Activated CD8-positive, alpha-beta memory T cell treated with anti-CD3 and anti-CD28 coated beads for 4 hours (primary cell): ENCODE measurements around the gene TMEM86A.

Experiments
- DNase-seq, 2 donors: peaks; one replicate each; pipeline ENCODE4 v3.0.0-alpha.2; 2020; ENCODE audit warnings: low read depth in 2 of 2

Gene TMEM86A

GRCh38 chr11:18700375-18700774 is 1.8 kb downstream of the TMEM86A start:
- DNase-seq, result no peak

GRCh38 chr11:18700872-18701271 is 2.3 kb downstream of the TMEM86A start:
- no peak for DNase-seq

- DNase-seq, result no peak
Observed at GRCh38 chr11:18701614-18702216, 3.1 kb downstream of the TMEM86A start.

GRCh38 chr11:18703001-18703763 is 4.6 kb downstream of the TMEM86A start:
- DNase-seq, result no peak

GRCh38 chr11:18704045-18704645 is 5.6 kb downstream of the TMEM86A start:
- no peak for DNase-seq

GRCh38 chr11:18704698-18705097 is 6.1 kb downstream of the TMEM86A start:
- no peak for DNase-seq

- no peak for DNase-seq
Observed at GRCh38 chr11:18705651-18706281, 7.2 kb downstream of the TMEM86A start.

- peak in 1 of 2 donors; percentile 13 for DNase-seq
Observed at GRCh38 chr11:18706330-18707243, 8.0 kb downstream of the TMEM86A start.

- DNase-seq, result no peak
Observed at GRCh38 chr11:18707811-18708340, 9.3 kb downstream of the TMEM86A start.

- DNase-seq, result no peak
Observed at GRCh38 chr11:18709414-18709813, 10.8 kb downstream of the TMEM86A start.

- no peak for DNase-seq
Observed at GRCh38 chr11:18710545-18710944, 12.0 kb downstream of the TMEM86A start.

- no peak for DNase-seq
Observed at GRCh38 chr11:18713646-18714442, 15.3 kb downstream of the TMEM86A start.

GRCh38 chr11:18714443-18714780 is 15.8 kb downstream of the TMEM86A start:
- no peak for DNase-seq

GRCh38 chr11:18715476-18715875 is 16.9 kb downstream of the TMEM86A start:
- DNase-seq, result no peak

- no peak for DNase-seq
Observed at GRCh38 chr11:18720091-18720807, 21.7 kb downstream of the TMEM86A start.

- DNase-seq, result peak; percentile 67 to 74
Observed at GRCh38 chr11:18720808-18721560, 22.4 kb downstream of the TMEM86A start.

GRCh38 chr11:18721561-18722292 is 23.1 kb downstream of the TMEM86A start:
- no peak for DNase-seq

GRCh38 chr11:18722293-18722637 is 23.7 kb downstream of the TMEM86A start:
- DNase-seq, result no peak

GRCh38 chr11:18723991-18724390 is 25.4 kb downstream of the TMEM86A start:
- DNase-seq, result no peak
